NT2/D1 (cell line): ENCODE data around the gene SLC22A16.

Experiments used
- DNase-seq: peaks from one replicate; pipeline ENCODE4 v3.0.0-alpha.2; 2011; ENCODE audit warnings: low read depth, low spot score
- H3K27me3 ChIP-seq: 2 replicates; pipeline ENCODE4 v1.6.0; 2011; ENCODE audit warnings: mild to moderate bottlenecking; ENCODE audit not compliant: insufficient read length, insufficient read depth
- H3K36me3 ChIP-seq: 2 replicates; pipeline ENCODE4 v1.6.1; 2011; ENCODE audit warnings: mild to moderate bottlenecking, low read length, mixed read lengths; ENCODE audit not compliant: insufficient read depth, insufficient read length
- H3K4me1 ChIP-seq: 2 replicates; pipeline ENCODE4 v1.5.1; 2011; ENCODE audit not compliant: insufficient read depth, insufficient read length
- H3K4me3 ChIP-seq: 2 replicates; pipeline ENCODE4 v1.5.1; 2011; ENCODE audit warnings: low read depth; ENCODE audit not compliant: insufficient read length
- H3K9ac ChIP-seq: 2 replicates; pipeline ENCODE4 v1.6.0; 2011; ENCODE audit warnings: low read depth; ENCODE audit not compliant: insufficient read length
- H3K9me3 ChIP-seq: 2 replicates; pipeline ENCODE4 v1.5.1; 2011; ENCODE audit warnings: mild to moderate bottlenecking, low read length; ENCODE audit not compliant: insufficient read depth
- SUZ12 ChIP-seq: IDR thresholded peaks from 2 replicates; pipeline ENCODE4 v1.6.1; 2011; ENCODE audit not compliant: insufficient read length, insufficient read depth; ENCODE audit errors: extremely low read depth
- YY1 ChIP-seq: IDR thresholded peaks from 2 replicates; pipeline ENCODE4 v1.6.1; 2011; ENCODE audit not compliant: insufficient read length, insufficient read depth
- ZNF274 ChIP-seq: IDR thresholded peaks from 2 replicates; pipeline ENCODE4 v1.6.1; 2011; ENCODE audit warnings: mild to moderate bottlenecking, low read depth, low read length

Gene SLC22A16

GRCh38 chr6:110430236-110430635, 46.2 kb downstream of the SLC22A16 start:
- Histone ChIP-seq H3K9ac (no peak overlapping the region), H3K27me3 (no peaks in the 10 kb centered on the region), H3K4me1 (no peaks in the 10 kb centered on the region), H3K4me3 (no peak overlapping the region), H3K36me3 (no peaks in the 10 kb centered on the region), H3K9me3 (no peaks in the 10 kb centered on the region)
- TF ChIP-seq YY1 (no peak), SUZ12 (no peak), ZNF274 (no peak)
- no peak for DNase-seq

DNA sequence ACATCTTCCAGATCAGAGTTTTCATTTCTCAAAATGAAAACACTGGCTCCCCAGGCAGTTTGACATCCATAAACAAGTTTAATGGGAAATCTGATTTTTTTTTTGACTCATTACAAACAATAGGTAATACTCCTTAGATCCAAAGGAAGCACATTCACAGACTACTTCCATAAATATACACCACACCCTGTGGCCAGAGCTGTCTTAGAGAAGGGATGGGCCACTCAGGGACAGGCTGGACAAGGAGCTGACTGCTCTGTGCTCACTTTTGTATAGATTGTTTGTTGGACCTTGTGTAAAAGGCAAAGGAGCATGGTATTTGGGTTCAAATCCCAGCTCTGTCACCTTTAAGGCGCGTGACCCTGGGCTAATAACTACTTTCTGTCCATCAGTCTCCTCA, 48.3 kb downstream of the SLC22A16 start:
- Histone ChIP-seq H3K9ac (no peak overlapping the region), H3K36me3 (no peaks in the 10 kb centered on the region), H3K9me3 (no peaks in the 10 kb centered on the region), H3K27me3 (no peaks in the 10 kb centered on the region), H3K4me1 (no peaks in the 10 kb centered on the region), H3K4me3 (no peak overlapping the region)
- no peak for DNase-seq
- TF ChIP-seq ZNF274 (no peak), SUZ12 (no peak), YY1 (no peak)

- Histone ChIP-seq H3K4me3 (no peak overlapping the region), H3K36me3 (no peaks in the 10 kb centered on the region), H3K9ac (no peak overlapping the region), H3K9me3 (no peaks in the 10 kb centered on the region), H3K4me1 (no peaks in the 10 kb centered on the region), H3K27me3 (no peaks in the 10 kb centered on the region)
- no peak for DNase-seq
- TF ChIP-seq YY1 (no peak), SUZ12 (no peak), ZNF274 (no peak)
These were observed 50.6 kb downstream of the SLC22A16 start for GRCh38 chr6:110425816-110426215.

DNA sequence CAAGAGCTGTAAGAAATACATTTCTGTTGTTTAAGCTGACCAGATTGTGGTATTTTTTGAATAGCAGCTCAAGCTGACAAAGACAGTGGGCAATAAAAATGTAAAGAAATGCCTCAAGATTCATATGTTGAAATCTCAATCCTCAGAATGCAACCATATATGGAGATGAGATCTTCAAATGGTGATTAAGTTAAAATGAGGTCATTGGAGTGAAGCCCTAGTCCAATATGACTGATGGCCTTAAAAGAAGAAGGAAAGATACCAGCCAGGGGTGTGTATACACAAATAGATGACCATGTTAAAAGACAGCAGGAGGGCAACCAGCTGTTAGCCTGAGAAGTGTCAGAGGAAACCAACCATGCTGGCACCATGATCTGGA, 54.0 kb downstream of the SLC22A16 start:
- no peak for DNase-seq
- no peaks in the 10 kb centered on the region for H3K27me3 ChIP-seq
- no peaks in the 10 kb centered on the region for H3K36me3 ChIP-seq
- no peaks in the 10 kb centered on the region for H3K4me1 ChIP-seq
- no peak overlapping the region for H3K4me3 ChIP-seq
- H3K9me3 ChIP-seq = no peaks in the 10 kb centered on the region
- TF ChIP-seq SUZ12 = no peak
- no peak for TF ChIP-seq ZNF274
- no peak for TF ChIP-seq YY1
- no peak overlapping the region for H3K9ac ChIP-seq

GRCh38 chr6:110421749-110422443, 54.5 kb downstream of the SLC22A16 start:
- no peak for DNase-seq
- no peaks in the 10 kb centered on the region for H3K36me3 ChIP-seq
- no peaks in the 10 kb centered on the region for H3K9me3 ChIP-seq
- H3K4me1 ChIP-seq = no peaks in the 10 kb centered on the region
- H3K4me3 ChIP-seq = no peak overlapping the region
- TF ChIP-seq YY1 (no peak), SUZ12 (no peak), ZNF274 (no peak)
- no peaks in the 10 kb centered on the region for H3K27me3 ChIP-seq
- no peak overlapping the region for H3K9ac ChIP-seq

- Histone ChIP-seq H3K9ac (no peak overlapping the region), H3K36me3 (no peaks in the 10 kb centered on the region), H3K4me3 (no peak overlapping the region), H3K9me3 (no peaks in the 10 kb centered on the region), H3K4me1 (no peaks in the 10 kb centered on the region), H3K27me3 (no peaks in the 10 kb centered on the region)
- no peak for TF ChIP-seq SUZ12
- TF ChIP-seq YY1 = no peak
- no peak for TF ChIP-seq ZNF274
- no peak for DNase-seq
These were observed 57.2 kb downstream of the SLC22A16 start for GRCh38 chr6:110419028-110419739.

GRCh38 chr6:110418594-110418993, 57.8 kb downstream of the SLC22A16 start:
- no peak overlapping the region for H3K4me3 ChIP-seq
- no peak for DNase-seq
- H3K27me3 ChIP-seq = no peaks in the 10 kb centered on the region
- no peak overlapping the region for H3K9ac ChIP-seq
- H3K36me3 ChIP-seq = no peaks in the 10 kb centered on the region
- TF ChIP-seq ZNF274 = no peak
- TF ChIP-seq YY1 = no peak
- no peak for TF ChIP-seq SUZ12
- no peaks in the 10 kb centered on the region for H3K4me1 ChIP-seq
- no peaks in the 10 kb centered on the region for H3K9me3 ChIP-seq
